ENCODE data around the gene EIF4G3. TPM values are rescaled to one million over a fixed set of nuclear protein-coding genes. Genes with fewer than 3 reads are reported as not detected.

Gene EIF4G3
- total and polyA plus RNA-seq, 9 of the 15 experiments (the other 6 are each of a cell fraction or from before 2014, with no cell fraction given): 6.7 to 40.5 (median 32.1) TPM

GRCh38 chr1:20900056-20900455 is 276.6 kb downstream of the EIF4G3 start:
- DNase-seq (ENCODE audit: extremely low read depth in 1 of 4, low spot score in 3 of 4): no peak
- TF ChIP-seq ZBED1 (IDR thresholded peaks at IDR 0.05) (no peak), FOXP4 (CRISPR knock-in tag; IDR thresholded peaks at IDR 0.05; ENCODE audit: borderline replicate concordance) (no peak), NCOA6 (IDR thresholded peaks at IDR 0.05) (no peak), POU5F1 (IDR thresholded peaks at IDR 0.05; ENCODE audit: borderline replicate concordance, low read depth, low read length, partially characterized antibody) (no peak), ZNF76 (CRISPR knock-in tag; IDR thresholded peaks at IDR 0.05; ENCODE audit: borderline replicate concordance) (no peak), CSDE1 (IDR thresholded peaks at IDR 0.05) (no peak)
- Histone ChIP-seq H3K27me3 (ENCODE audit: control insufficient read depth in 2 of 2, insufficient read depth in 2 of 2, low read length in 2 of 2) (no peaks in the 10 kb centered on the region), H3K4me2 (ENCODE audit: insufficient read depth, low read length) (no peak overlapping the region), H3K79me2 (ENCODE audit: control insufficient read depth, insufficient read depth, low read length) (no peaks in the 10 kb centered on the region), H3K27ac (ENCODE audit: extremely low read depth, low read depth, low read length) (no peak overlapping the region), H3K4me3 (no peak overlapping the region), H2AFZ (ENCODE audit: low read depth, low read length) (no peak overlapping the region), H3K9me1 (ENCODE audit: control insufficient read depth, insufficient read depth, low read length) (no peaks in the 10 kb centered on the region), H3K4me1 (replicated peaks in 1 of 2; ENCODE audit: control insufficient read depth in 2 of 2, insufficient read depth in 2 of 2, low read length in 2 of 2) (no peaks in the 10 kb centered on the region), H3K9me3 (replicated peaks; ENCODE audit: control insufficient read depth, insufficient read depth, low read depth, low read length) (no peaks in the 10 kb centered on the region), H3K36me3 (ENCODE audit: control insufficient read depth, insufficient read depth, low read length) (peaks cover 11% of the 10 kb centered on the region; the same call in 2 of the 3 replicates), H4K20me1 (replicated peaks; ENCODE audit: control insufficient read depth, insufficient read depth, low read length) (no peaks in the 10 kb centered on the region), H3K9ac (ENCODE audit: insufficient read depth in 1 of 2, low read depth in 2 of 2, low read length in 2 of 2) (no peak overlapping the region)
- in situ Hi-C loops (cut with MboI) (no loop called here), intact Hi-C loops (cut with micrococcal nuclease) (no loop called here)
- ChIA-PET CTCF (ENCODE audit: low intra/inter-chr PET ratio) (no interaction called here), POLR2A (interaction anchor here (0.6 to 0.7 kb wide), 2 partner anchors 56 to 87 kb away, joined by 3 to 4 read pairs; no protein-coding TSS in a partner anchor)
- ATAC-seq: no peak
- BruUV-seq (replicated peaks): no TSS peak
- FAIRE-seq: no peak

Measured in K562 (cell line).